NCI-H2081 treated with DMSO at 0.1 percent for 48 hours (cell line): ENCODE results near the gene S1PR2.
"Not testable (repeated sequence)": the region's sequence is repeated elsewhere in the genome, so short reads cannot be mapped to it uniquely, and the experiment has no call there.

Experiments used
- DNase-seq: peaks from one replicate; lab custom pipeline; 2025; lab: John Stamatoyannopoulos, UW

S1PR2 gene

GRCh38 chr19:10224337-10224736 is 6.8 kb downstream of the S1PR2 start:
- no peak for DNase-seq

DNA sequence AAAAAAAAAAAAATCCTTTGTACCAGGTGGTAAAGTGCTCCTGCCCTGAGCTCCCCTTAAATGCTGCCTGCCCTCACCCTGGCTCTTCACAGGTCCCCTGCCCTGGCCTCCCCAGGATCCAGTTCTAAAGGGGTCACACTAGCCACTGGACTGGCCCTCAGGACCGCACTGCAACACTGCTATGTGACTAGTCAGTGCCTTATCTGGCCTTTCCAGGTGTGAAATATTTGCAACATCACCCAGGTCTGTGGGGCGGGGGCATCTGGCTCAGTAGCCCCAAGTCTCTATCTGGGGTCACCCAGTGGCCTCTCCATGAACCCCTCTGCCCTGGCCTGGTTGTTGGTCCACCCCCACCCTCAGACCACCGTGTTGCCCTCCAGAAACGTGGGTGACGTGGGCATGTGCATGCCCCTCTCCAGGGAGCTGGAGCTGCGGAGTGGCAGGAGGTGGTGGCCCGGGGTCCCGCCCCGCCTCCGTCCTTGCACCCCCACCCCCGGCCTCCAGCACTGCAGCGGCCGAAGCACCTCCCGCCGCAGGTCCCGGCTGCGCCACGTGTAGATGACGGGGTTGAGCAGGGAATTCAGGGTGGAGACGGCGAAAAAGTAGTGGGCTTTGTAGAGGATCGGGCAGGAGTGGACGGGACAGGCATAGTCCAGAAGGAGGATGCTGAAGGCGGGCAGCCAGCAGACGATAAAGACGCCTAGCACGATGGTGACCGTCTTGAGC is 7.5 kb downstream of the S1PR2 start:
- DNase-seq = no peak

GRCh38 chr19:10222201-10222890 is 8.8 kb downstream of the S1PR2 start:
- DNase-seq = no peak

DNA sequence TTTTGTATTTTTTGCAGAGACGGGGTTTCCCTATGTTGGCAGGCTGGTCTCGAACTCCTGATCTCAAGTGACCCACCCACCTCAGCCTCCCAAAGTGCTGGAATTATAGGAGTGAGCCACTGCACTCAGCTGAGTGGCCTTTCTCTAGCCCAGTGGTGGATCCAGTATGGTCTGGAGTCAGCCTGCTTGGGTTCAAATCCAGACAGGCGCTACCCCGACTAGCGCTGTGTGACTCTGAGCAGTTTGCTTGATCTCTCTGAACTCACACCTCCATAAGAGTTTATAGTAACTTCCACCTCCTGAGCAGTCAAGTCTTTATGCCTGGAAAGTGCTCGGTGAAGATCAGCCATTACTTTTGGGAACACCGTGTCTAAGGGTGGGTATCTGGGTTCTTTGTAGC is 10.4 kb downstream of the S1PR2 start:
- DNase-seq = no peak

DNA sequence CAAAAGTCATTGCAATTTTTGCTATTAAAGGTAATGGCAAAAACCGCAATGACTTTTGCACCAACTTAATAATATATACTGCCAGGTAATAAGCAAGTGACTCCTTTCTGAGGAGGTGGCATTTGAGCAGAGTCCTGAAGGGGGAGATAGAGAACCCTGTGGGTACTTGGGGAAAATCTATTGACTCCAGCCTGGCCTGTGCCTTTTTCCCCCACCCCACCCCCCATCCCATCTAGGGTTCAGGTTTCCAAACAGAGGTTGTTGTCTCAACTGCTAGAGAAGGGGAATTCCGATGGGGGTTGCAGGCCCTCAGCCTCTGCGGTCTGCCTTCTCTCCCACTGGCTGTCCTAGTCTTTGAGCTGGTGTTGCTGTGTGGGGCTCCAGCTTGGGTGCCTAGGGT is 11.5 kb downstream of the S1PR2 start:
- DNase-seq = no peak

DNA sequence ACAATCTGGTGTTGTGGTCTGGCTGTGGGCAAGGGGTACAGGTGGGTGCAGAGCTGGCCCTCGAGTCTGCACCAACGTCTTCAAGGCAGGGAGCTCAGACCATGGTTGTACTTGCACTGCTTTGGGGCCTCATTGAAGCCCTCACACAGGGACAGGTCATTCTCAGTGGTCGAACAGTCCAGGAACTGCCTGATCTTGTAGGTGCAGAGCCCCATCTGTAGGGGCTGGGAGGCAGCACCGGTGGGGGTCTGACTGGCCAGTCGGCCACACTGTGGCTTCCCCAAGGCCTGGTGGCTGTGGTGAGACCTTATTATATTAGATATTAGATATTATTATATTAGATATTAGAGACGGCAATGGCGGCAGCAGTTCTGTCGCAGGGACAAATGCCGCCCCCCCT is 14.0 kb downstream of the S1PR2 start:
- DNase-seq = no peak

DNA sequence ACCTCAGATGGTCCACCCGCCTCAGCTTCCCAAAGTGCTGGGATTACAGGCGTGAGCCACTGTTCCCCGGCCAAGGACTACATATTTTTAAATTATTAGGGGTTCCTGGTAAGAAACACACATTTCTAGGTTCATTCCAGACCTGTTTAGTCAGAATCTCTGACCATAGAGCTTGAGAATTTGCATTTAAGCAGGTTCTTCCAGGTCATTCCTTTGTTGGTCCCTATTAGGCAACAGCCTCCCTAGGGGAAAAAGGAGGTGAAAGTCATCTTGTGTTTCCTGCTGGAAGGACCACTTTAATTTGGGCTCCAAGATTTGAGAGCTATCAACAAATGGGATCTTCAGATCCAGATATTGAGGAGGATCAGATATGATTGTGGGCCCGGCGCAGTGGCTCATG is 16.3 kb downstream of the S1PR2 start:
- DNase-seq = no peak

- no peak for DNase-seq
Observed at GRCh38 chr19:10211691-10212090, 19.4 kb downstream of the S1PR2 start.

- DNase-seq = no peak
Observed at GRCh38 chr19:10211061-10211460, 20.1 kb downstream of the S1PR2 start.

DNA sequence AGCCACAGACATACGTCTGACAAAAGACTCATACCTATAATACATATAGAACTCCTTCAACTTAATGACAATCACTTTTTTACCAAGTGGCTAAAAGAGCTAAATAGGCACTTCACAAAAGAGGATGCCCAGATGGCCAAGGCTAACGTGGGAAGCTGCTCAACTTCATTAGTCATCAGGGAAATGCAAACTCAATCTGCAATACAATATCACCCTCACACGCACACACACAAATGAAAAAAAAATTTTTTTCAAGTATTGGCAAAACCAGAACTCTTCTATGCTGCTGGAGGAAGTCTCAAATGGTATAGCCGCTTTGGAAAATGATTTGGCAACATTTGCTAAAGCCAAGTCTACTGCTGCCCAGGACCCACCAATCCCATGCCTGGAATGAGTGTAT is 21.8 kb downstream of the S1PR2 start:
- DNase-seq = no peak

- no peak for DNase-seq
Observed at GRCh38 chr19:10207026-10207425, 24.1 kb downstream of the S1PR2 start.

- no peak for DNase-seq
Observed at GRCh38 chr19:10206226-10206885, 24.8 kb downstream of the S1PR2 start.

GRCh38 chr19:10205636-10206035 is 25.5 kb downstream of the S1PR2 start:
- DNase-seq = no peak

GRCh38 chr19:10203686-10204085 is 27.4 kb downstream of the S1PR2 start:
- DNase-seq = no peak

GRCh38 chr19:10201176-10201575 is 30.0 kb downstream of the S1PR2 start:
- no peak for DNase-seq

- not testable (repeated sequence) for DNase-seq
Observed at GRCh38 chr19:10200101-10200500, 31.0 kb downstream of the S1PR2 start.

- DNase-seq = not testable (repeated sequence)
Observed at GRCh38 chr19:10198889-10199644, 32.1 kb downstream of the S1PR2 start.

GRCh38 chr19:10195199-10195519 is 36.0 kb downstream of the S1PR2 start:
- no peak for DNase-seq

DNA sequence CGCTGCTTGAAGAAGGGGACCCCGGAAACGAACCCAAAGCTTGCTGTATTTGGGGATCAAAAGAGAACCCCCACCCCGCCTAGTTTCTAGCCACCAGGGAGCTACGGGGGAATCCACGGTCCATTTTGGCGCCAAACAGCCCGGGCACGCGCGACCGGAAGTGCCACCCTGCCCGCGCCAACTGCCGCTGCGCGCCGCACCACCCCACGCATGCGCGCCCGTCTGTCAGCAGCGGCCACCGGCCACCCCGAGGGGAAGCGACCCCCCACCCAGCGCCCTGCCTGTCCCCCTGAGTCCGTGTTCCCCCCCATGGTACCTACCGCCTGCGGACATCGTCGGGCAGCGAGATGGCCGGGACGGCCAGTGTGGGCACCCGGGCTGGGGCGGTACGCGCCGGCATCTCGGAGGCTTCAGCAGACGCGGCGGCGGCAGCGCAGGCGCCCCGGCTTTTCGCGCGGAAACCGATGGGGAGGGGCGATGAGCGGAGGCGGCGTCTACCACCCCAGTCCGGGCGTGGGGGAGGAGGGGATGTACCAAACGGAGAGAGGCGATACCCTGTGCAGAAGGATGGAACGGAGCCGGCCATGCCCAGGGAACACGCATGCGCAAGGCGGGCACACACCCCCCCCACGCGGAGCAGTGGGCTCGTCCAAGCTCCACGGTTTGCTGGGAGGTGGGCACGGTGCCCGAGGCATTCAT is 36.5 kb downstream of the S1PR2 start, which contains the start of gene DNMT1:
Gene DNMT1 (minus strand): TSS at position 454 of the 699 bp plus-strand sequence. CDS start 54 bp downstream, at position 400.
- peak; percentile 88 for DNase-seq

DNA sequence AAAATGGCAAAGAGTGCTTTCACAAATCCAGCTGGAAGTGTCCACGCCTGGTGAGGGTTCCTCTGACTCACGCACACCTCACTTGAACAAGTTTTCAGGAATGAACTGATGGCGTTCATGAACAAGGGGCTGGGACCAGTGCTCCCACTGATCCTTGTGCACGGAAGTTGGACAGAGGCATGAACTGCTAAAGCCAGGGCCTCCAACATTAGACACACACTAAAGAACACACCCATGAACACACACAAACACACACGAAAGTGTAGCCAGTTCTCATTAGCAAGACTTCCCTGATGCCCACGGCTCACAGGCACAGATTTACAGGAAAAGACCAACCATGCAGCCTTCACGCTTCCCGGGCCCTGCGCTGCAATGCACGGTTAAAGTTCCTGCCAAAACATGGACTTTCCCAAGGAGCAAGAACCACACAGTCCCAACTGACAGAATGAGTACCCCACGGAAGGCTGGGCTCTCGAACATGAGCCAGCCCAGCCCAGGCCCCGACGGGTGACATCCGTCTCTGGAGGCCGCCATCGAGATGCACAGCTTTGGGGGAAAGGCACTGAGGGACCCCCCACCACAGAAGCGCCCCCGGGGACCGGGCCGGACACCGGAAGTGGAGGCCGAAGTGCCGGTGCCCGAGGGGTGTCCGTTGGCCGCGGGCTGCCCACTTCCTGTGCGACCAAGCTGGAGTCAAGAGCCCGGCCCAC is 37.2 kb downstream of the S1PR2 start:
- DNase-seq = no peak

DNA sequence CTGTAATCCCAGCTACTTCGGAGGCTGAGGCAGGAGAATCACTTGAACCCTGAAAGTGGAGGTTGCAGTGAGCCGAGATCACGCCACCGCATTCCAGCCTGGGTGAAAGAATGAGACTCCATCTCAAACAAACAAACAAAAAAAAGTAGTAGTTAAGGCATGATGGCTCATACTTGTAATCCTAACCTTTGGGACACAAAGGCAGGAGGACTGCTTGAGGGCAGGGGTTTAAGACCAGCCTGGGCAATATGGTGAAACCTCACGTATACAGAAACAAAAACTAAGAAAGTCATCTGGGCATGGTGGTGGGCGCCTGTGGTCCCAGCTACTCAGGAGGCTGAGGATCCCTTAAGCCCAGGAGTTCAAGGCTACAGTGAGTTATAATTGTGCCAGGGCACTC is 38.2 kb downstream of the S1PR2 start:
- DNase-seq = no peak
